Muscle of arm (tissue), 14 donors: ENCODE measurements around the gene UGT3A2. TPM values are rescaled to one million over a fixed set of nuclear protein-coding genes. Genes with fewer than 3 reads are reported as not detected.

Experiments
- DNase-seq: peaks from one replicate; pipeline ENCODE4 v3.0.0-alpha.2; 2013
- long read RNA-seq, 11 donors: transcript quantifications; one replicate each; lab custom pipeline, GENCODE V29; 2026
- polyA plus RNA-seq, 12 donors: library from polyadenylated mRNA; unstranded; fragments of 120-200 nt; gene quantifications; one replicate each; pipeline ENCODE4 v1.2.1, GENCODE V29; 2013; ENCODE audit not compliant: insufficient read length in 12 of 12

The UGT3A2 gene, protein sequence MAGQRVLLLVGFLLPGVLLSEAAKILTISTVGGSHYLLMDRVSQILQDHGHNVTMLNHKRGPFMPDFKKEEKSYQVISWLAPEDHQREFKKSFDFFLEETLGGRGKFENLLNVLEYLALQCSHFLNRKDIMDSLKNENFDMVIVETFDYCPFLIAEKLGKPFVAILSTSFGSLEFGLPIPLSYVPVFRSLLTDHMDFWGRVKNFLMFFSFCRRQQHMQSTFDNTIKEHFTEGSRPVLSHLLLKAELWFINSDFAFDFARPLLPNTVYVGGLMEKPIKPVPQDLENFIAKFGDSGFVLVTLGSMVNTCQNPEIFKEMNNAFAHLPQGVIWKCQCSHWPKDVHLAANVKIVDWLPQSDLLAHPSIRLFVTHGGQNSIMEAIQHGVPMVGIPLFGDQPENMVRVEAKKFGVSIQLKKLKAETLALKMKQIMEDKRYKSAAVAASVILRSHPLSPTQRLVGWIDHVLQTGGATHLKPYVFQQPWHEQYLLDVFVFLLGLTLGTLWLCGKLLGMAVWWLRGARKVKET
- polyA plus RNA-seq: 1 to 10 TPM in 3 of 12 donors, under 1 TPM in 7, not detected in 2; 0.25 to 1.7 (median 0.66) TPM
- long read RNA-seq, donor 1: 0 reads
- long read RNA-seq, donor 2: 0 reads
- long read RNA-seq, donor 3: 0 reads
- long read RNA-seq, donor 4: 0 reads
- long read RNA-seq, donor 5: 0 reads
- long read RNA-seq, donor 6: 0 reads
- long read RNA-seq, donor 7: 0 reads
- long read RNA-seq, donor 8: 0 reads
- long read RNA-seq, donor 9: 0 reads
- long read RNA-seq, donor 10: 0 reads
- long read RNA-seq, donor 11: 0 reads

DNA sequence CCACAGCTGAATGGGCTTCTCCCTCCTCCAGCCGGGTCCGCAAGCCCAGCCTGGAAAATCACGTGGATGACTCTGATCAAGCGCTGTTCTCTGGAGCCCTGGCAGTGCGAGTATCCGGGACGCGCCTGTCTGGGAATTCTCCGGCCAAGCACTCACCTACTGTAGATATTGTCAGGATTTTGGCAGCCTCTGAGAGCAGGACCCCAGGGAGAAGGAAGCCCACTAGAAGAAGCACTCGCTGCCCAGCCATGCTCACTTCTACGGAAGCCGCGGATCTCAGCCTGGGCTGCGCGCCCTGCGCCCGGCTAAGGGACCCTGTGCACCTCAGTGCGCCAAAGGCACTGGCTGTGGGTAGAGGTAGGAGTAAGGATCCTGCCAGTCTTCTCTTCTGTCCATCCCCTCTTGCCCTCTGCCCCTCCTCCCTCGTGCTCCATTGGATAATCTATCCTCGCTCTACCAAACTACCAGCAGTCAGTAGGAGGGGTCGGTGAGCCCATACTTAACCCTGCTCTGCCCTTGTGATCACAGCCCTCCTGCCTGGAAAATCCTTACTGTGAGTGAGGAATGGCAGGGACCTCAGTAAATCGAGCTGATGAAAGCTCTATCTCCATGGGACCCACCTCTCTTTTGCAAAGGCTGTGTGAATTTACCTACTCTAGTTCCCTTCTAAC is at the start of gene UGT3A2:
UGT3A2 (minus strand) TSS at position 343 of the 671 bp plus-strand sequence; CDS start at position 250, 93 bp downstream.
- DNase-seq: no peak

DNA sequence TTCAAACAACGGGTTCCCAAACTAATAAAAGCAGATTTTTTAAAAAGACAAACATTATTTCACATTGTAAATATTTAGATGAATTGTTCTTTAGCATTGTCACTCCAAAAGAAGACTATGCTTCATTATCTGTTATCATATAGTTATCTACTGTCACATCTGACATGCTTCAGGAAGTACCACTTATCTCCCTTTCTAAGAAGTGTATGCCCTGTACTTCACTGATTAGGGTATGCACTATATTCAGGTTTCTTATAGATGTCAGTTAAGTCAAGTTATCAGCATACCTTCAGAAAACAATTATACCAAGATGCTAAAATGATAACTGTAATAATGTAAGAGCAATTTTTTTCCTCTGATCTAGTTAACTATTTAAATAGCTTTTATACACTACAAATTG is 44.6 kb upstream of the UGT3A2 start:
- DNase-seq: no peak

GRCh38 chr5:36108758-36109460 is 42.2 kb upstream of the UGT3A2 start:
- peak; percentile 2 for DNase-seq

GRCh38 chr5:36105819-36106218 is 39.1 kb upstream of the UGT3A2 start:
- DNase-seq: no peak

- no peak for DNase-seq
These were observed 33.1 kb upstream of the UGT3A2 start for GRCh38 chr5:36099748-36100147.

DNA sequence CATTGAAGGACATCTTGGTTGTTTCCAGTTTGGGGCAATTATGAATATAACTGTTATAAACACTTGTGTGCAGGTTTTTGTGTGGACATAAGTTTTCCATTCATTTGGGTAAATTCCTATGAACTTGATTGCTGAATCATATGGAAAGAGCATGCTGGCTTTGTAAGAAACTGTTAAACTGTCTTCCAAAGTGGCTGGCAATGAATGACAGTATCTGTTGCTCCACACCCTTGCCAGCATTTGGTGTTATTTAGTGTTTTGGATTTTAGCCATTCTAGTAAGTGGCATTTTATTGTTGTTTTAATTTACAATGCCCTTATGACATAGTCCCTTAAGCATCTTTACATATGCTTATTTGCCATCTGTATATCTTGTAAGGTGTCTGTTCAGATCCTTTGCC is 29.8 kb upstream of the UGT3A2 start:
- DNase-seq: no peak

DNA sequence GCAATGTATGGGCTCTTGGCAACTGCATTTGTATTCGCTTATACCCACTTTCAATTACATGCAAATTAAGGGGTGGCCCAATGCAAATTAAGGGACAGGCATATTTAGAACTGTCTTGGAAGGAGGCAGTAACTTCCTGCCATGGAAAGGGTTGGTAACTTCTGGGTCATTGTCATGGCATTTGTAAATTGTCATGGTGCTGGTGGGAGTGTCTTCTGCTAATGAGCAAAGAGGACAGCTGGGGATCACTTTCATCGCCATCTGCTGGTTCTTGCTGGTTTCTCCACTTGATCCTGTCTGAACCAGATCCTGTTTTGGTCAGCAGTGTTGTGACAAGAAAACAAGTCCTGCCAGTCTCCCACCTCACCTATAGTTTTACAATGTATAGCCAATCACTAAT is 23.3 kb upstream of the UGT3A2 start:
- DNase-seq: no peak

GRCh38 chr5:36079200-36079781 is 12.6 kb upstream of the UGT3A2 start:
- DNase-seq: peak; percentile 15

DNA sequence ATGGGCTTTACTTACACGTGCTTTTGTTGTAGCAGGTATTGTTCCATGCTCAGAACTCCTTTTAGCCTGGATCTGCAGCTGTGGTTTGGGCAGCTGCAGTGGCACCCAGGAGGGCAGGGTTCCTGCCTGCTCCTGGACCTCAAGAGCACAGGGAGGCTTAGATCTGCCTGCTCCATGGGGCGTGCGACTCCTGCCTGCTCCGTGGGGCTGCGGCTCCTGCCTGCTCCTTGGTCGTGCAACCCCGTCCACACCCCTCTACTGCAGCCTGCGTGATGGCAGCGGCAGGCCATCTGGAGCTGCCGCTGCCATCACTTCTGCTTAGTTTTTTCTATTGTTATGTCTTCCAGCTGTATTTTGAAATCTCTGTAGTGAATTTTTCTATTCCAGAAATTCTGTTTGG is 11.7 kb upstream of the UGT3A2 start:
- DNase-seq: no peak

DNA sequence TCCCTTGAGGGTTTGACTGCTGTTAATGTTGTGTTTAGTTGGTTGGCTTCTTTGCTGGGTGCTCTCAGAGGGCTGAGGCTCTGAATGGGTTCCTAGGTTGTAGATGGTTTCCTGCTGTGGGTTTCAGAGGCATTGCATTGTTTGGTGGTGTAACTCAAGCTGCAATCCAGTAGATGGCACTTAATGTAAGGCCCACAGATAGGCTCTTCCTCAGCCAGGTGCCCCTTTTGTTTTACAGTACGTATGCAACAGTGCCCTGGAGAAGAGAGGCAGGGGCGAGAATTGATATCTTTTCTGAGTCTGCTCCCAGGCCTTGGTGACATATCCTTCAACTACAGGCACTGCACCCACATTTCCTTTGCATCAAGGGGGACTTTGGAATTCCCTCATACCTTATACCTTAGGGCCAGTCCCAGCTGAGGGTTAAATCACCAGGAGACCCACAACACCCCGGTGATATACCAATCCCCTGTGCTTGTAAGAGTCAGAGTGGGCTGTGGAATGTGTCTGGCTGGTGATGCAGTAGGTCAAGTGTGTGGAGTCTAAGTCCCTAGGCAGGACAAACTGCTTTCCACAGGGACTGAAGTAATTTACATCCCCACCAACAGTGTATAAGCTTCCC is 7.0 kb upstream of the UGT3A2 start:
- DNase-seq: no peak

- no peak for DNase-seq
These were observed 4.2 kb upstream of the UGT3A2 start for GRCh38 chr5:36070687-36071571.

DNA sequence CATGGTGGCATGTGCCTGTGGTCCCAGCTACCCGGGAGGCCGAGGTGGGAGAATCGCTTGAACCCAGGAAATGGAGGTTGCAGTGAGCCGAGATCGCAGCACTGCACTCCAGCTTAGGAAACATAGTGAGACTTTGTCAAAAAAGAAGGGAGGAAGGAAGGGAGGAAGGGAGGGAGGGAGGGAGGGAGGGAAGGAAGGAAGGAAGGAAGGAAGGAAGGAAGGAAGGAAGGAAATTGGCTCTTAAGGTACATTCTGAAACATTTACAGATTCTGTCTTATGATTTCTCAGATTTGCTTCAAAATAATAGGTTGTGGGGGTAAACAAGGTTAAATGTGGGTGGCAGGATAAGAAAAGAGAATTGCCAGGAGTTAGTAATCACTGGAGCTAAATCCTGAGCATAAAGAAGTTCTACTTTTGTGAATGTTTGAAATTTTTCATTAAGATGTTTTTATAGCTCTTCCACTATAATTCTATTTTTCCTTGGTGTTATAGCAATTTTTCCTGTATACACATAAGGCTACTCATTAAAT is 2.1 kb upstream of the UGT3A2 start:
- no peak for DNase-seq

DNA sequence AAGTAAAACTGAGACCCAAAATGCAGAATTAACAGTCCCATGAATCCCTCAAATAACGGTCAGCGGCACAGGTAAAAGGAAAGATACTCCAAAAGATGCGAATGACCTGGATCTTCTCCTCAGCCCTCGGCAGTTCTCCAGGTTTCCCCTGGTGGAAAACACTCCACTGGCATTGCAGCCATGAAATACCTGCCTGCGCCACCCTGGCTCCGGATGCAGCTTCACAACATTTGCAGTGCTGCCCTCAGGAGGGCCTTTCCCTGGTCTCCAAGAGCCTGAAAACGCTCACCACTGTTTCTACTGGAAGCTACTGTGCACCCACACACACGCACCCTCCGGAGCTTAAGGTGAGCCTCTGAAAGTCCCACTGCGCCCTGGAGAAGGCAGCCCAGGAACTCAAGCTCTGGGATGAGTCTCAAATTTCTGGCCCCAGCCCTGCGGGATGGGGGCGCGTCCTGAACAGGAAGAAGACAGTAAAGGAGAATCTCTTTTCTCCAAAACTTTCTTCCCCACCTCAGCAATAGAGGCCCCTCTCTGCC is 612 bp downstream of the UGT3A2 start:
- DNase-seq: no peak

GRCh38 chr5:36060420-36060887 is 6.2 kb downstream of the UGT3A2 start:
- no peak for DNase-seq

DNA sequence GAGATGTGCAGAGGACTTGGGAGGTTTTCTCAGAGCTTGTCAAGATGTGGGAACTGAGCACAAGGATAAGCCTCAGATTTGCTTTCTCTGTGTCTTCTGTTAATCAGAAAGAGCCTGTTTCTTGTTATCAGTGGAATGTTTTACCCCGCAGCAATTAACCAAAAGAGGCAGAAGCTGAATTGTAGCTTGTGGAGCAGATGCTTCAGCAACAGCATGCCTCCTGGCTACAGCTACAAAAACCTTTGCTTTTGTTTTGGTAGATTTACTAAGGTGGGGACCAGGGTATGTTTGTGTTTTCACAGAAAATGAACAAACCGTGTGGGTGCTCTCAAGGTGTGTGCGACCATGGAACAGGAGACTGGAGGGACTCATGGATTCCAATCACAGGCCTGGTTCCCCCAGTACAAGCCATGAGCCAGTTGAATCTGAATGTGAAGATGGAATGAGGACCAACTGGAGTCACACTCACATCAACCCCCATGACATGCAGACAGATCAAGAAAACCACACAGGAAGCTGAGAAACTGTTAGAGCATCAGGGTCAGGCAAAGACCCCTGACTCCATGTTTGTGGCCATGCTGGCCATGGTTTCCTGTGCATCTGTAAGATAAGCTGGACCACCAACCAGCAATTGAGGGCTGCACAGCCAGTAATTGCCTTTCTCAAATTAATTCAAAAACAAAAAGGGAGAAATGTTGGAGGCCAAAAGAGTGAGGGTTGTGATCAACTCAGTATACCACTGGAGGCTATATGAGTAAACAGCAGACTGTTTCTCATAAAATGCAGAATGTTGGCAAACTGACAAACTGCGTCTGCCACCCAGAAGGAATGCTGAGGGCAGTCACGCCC is 6.9 kb downstream of the UGT3A2 start:
- no peak for DNase-seq

- DNase-seq: no peak
These were observed 7.9 kb downstream of the UGT3A2 start for GRCh38 chr5:36058776-36059175.

DNA sequence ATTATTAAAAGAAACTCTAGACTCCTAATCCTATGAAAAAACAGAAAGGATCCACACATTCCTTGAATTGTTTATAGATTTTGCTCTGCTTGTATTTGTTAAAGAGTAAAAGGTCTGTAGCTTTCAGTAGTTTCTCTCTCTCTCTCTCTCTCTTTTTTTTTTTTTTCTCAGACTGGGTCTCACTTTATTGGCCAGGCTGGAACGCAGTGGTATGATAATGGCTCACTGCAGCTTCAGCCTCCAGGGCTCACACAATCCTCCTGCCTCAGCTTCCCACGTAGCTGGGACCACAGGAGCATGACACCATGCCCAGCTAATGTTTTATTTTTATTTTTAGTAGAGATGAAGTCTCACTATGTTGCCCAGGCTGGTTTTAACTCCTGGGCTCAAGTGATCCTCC is 9.3 kb downstream of the UGT3A2 start:
- no peak for DNase-seq

DNA sequence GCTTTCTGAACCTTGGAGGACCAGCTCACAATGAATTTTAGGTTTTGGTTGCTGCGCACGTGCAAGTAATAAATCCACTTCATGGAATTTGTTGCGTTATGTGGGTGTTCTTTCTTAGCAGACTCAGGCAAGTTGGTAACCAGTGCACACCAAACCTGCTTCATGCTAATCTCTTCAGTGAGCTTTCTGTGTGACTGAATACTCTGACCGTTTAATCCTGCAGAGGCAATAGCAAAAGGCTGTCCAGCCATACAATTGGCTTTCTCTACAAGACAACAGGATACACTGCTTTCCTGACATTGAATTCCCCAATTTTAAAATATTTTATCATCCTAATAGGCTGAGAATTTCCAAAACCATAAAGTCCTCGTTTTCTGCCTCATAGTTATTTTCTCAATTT is 10.3 kb downstream of the UGT3A2 start:
- no peak for DNase-seq
